PC-3 (cell line): ENCODE data around the gene FRMD4B. TPM values are rescaled to one million over a fixed set of nuclear protein-coding genes. Genes with fewer than 3 reads are reported as not detected.

Source experiments
- ATAC-seq: fragments of 200-7000 bp; cut with Tn5 transposase; 2 replicates; pipeline ENCODE4 v1.9.1; 2020; ENCODE audit warnings: mild to moderate bottlenecking, moderate library complexity
- BruUV-seq: library from RNA; stranded (reverse); fragments of 400-500 nt; replicated peaks from 2 replicates; lab custom pipeline; 2021; lab: Mats Ljungman, UMichigan
- CTCF ChIA-PET: fragments of 300-600 bp; sonication (Branson Sonifier 250); formaldehyde crosslinking; loops from one replicate; lab custom pipeline; 2022; ENCODE audit warnings: antibody characterized with exemption; lab: Charles Lee
- POLR2A ChIA-PET: fragments of 300-600 bp; sonication (Branson Sonifier 250); formaldehyde crosslinking; loops from one replicate; lab custom pipeline; 2022; ENCODE audit warnings: antibody characterized with exemption; ENCODE audit not compliant: unreplicated experiment; lab: Charles Lee
- DNase-seq: peaks from one replicate; pipeline ENCODE4 v3.0.0-alpha.2; 2015
- H2AFZ ChIP-seq: fragments of 300-600 bp; sonication (generic); 2 replicates; pipeline ENCODE4 v1.6.0; 2016; ENCODE audit warnings: antibody characterized with exemption, low read length
- H3F3A ChIP-seq: fragments of 300-600 bp; sonication (generic); one replicate; pipeline ENCODE4 v1.6.0; 2017; ENCODE audit warnings: antibody characterized with exemption, low read length, control low read depth, mild to moderate bottlenecking; ENCODE audit not compliant: unreplicated experiment
- H3K27ac ChIP-seq: fragments of 300-600 bp; sonication (generic); 2 replicates; pipeline ENCODE4 v1.5.1; 2016; ENCODE audit warnings: mild to moderate bottlenecking, low read length
- H3K27me3 ChIP-seq: fragments of 300-600 bp; sonication (generic); 2 replicates; pipeline ENCODE4 v1.6.1; 2016; ENCODE audit warnings: low read length, mixed read lengths
- H3K36me3 ChIP-seq: fragments of 300-600 bp; sonication (generic); 2 replicates; pipeline ENCODE4 v1.6.1; 2016; ENCODE audit warnings: low read depth, mixed run types, low read length, mixed read lengths
- H3K4me1 ChIP-seq: fragments of 300-600 bp; sonication (generic); 2 replicates; pipeline ENCODE4 v1.5.1; 2016; ENCODE audit warnings: low read length; ENCODE audit not compliant: insufficient read depth
- H3K4me2 ChIP-seq: fragments of 300-600 bp; sonication (generic); 2 replicates; pipeline ENCODE4 v1.6.0; 2016; ENCODE audit warnings: low read length
- H3K4me3 ChIP-seq: fragments of 300-600 bp; sonication (generic); 2 replicates; pipeline ENCODE4 v1.5.1; 2016; ENCODE audit warnings: mild to moderate bottlenecking, low read length, mixed read lengths
- H3K79me2 ChIP-seq: fragments of 300-600 bp; sonication (generic); 2 replicates; pipeline ENCODE4 v1.6.1; 2017; ENCODE audit warnings: low read length, mixed read lengths
- H3K9ac ChIP-seq: fragments of 300-600 bp; sonication (generic); 2 replicates; pipeline ENCODE4 v1.6.0; 2016; ENCODE audit warnings: mild to moderate bottlenecking, low read length
- H3K9me2 ChIP-seq: fragments of 300-600 bp; sonication (generic); replicated peaks from 2 replicates; pipeline ENCODE4 v1.6.1; 2016; ENCODE audit warnings: mixed run types, low read length, mixed read lengths
- H3K9me3 ChIP-seq: fragments of 300-600 bp; sonication (generic); 2 replicates; pipeline ENCODE4 v1.6.1; 2016; ENCODE audit warnings: low read length, mixed read lengths
- H4K20me1 ChIP-seq: fragments of 300-600 bp; sonication (generic); 2 replicates; pipeline ENCODE4 v1.6.1; 2016; ENCODE audit warnings: low read length, mixed read lengths
- CTCF ChIP-seq: fragments of 300-600 bp; sonication (generic); conservative IDR thresholded peaks from 2 replicates; pipeline ENCODE4 v1.5.1; 2017; ENCODE audit warnings: antibody characterized with exemption, low read depth, mild to moderate bottlenecking, low read length
- EZH2 ChIP-seq: fragments of 300-600 bp; sonication (generic); IDR thresholded peaks from one replicate; pipeline ENCODE4 v1.6.1; 2017; ENCODE audit warnings: antibody characterized with exemption, mild to moderate bottlenecking, low read length; ENCODE audit not compliant: unreplicated experiment
- EZH2phosphoT487 ChIP-seq: fragments of 300-600 bp; sonication (generic); IDR thresholded peaks from 2 replicates; pipeline ENCODE4 v1.6.1; 2018; ENCODE audit warnings: mild to moderate bottlenecking, antibody characterized with exemption, low read length, borderline replicate concordance
- intact Hi-C: fragments of 100-400 bp; cut with micrococcal nuclease; formaldehyde crosslinking; loops from 2 replicates; pipeline ENCODE4 v1.9.0; 2023
- total RNA-seq: library from RNA; depleted of rRNA; stranded (reverse); fragments of >200 nt; gene quantifications from 2 replicates; pipeline ENCODE4 v1.2.3, GENCODE V29; 2014

Gene FRMD4B
- total RNA-seq, 1 experiment from 2014 or later, result 5.7 TPM

- BruUV-seq, result no TSS peak
- H3K79me2 ChIP-seq, result no peaks in the 10 kb centered on the region
- H3K4me3 ChIP-seq, result no peak overlapping the region
- ChIA-PET CTCF (no interaction called here), POLR2A (no interaction called here)
- no peaks in the 10 kb centered on the region for H3K36me3 ChIP-seq
- DNase-seq (no peak), ATAC-seq (no peak)
- H3K9me2 ChIP-seq, result no peaks in the 10 kb centered on the region
- TF ChIP-seq CTCF (no peak), EZH2 (no peak), EZH2phosphoT487 (no peak)
- no peak overlapping the region for H3K27ac ChIP-seq
- H3K27me3 ChIP-seq, result no peaks in the 10 kb centered on the region
- no peak overlapping the region for H3K4me2 ChIP-seq
- no peaks in the 10 kb centered on the region for H3K9me3 ChIP-seq
- H2AFZ ChIP-seq, result no peak overlapping the region
- peaks cover 5% of the 10 kb centered on the region; the same call in 1 of the 2 replicates for H3K4me1 ChIP-seq
- intact Hi-C loops, result no loop called here
- no peak overlapping the region for H3K9ac ChIP-seq
- no peaks in the 10 kb centered on the region for H3F3A ChIP-seq
- H4K20me1 ChIP-seq, result no peaks in the 10 kb centered on the region
These were observed 141.8 kb downstream of the FRMD4B start for GRCh38 chr3:69244039-69244438.

- peaks cover 5% of the 10 kb centered on the region; the same call in 1 of the 2 replicates for H3K4me1 ChIP-seq
- H2AFZ ChIP-seq, result no peak overlapping the region
- H3K4me2 ChIP-seq, result no peak overlapping the region
- DNase-seq (no peak), ATAC-seq (no peak)
- H3K4me3 ChIP-seq, result no peak overlapping the region
- H3F3A ChIP-seq, result no peaks in the 10 kb centered on the region
- no peaks in the 10 kb centered on the region for H3K9me2 ChIP-seq
- intact Hi-C loops, result loop anchor here (2.0 kb wide), 1 partner anchor 63 kb away; no protein-coding TSS in a partner anchor
- no peaks in the 10 kb centered on the region for H3K36me3 ChIP-seq
- TF ChIP-seq EZH2phosphoT487 (no peak), CTCF (no peak), EZH2 (no peak)
- H3K9ac ChIP-seq, result no peak overlapping the region
- no peaks in the 10 kb centered on the region for H3K27me3 ChIP-seq
- H3K79me2 ChIP-seq, result no peaks in the 10 kb centered on the region
- H4K20me1 ChIP-seq, result no peaks in the 10 kb centered on the region
- BruUV-seq, result no TSS peak
- CTCF ChIA-PET, result no interaction called here
- no peak overlapping the region for H3K27ac ChIP-seq
- H3K9me3 ChIP-seq, result no peaks in the 10 kb centered on the region
- POLR2A ChIA-PET, result no interaction called here
These were observed 144.1 kb downstream of the FRMD4B start for GRCh38 chr3:69241769-69242168.

GRCh38 chr3:69240651-69241568 is 145.0 kb downstream of the FRMD4B start:
- CTCF ChIA-PET, result no interaction called here
- ATAC-seq (no peak), DNase-seq (no peak)
- Histone ChIP-seq H2AFZ (no peak overlapping the region), H3K79me2 (no peaks in the 10 kb centered on the region), H3K36me3 (no peaks in the 10 kb centered on the region), H3K27me3 (no peaks in the 10 kb centered on the region), H3K4me1 (peaks cover 5% of the 10 kb centered on the region; the same call in 1 of the 2 replicates), H3K9ac (no peak overlapping the region), H4K20me1 (no peaks in the 10 kb centered on the region), H3K9me2 (no peaks in the 10 kb centered on the region), H3K9me3 (no peaks in the 10 kb centered on the region), H3K4me3 (no peak overlapping the region), H3K27ac (no peak overlapping the region), H3F3A (no peaks in the 10 kb centered on the region), H3K4me2 (no peak overlapping the region)
- intact Hi-C loops, result no loop called here
- POLR2A ChIA-PET, result no interaction called here
- TF ChIP-seq CTCF (no peak), EZH2 (no peak), EZH2phosphoT487 (no peak)
- BruUV-seq, result no TSS peak
